Endodermal cell (in vitro differentiated cells): ENCODE results near the gene RSAD2. TPM values are rescaled to one million over a fixed set of nuclear protein-coding genes. Genes with fewer than 3 reads are reported as not detected.

Experiments used
- DNase-seq: peaks from one replicate; pipeline ENCODE4 v3.0.0-alpha.2; 2017
- H3K27ac ChIP-seq: 2 replicates; pipeline ENCODE4 v1.5.1; 2013; ENCODE audit warnings: mild to moderate bottlenecking, low read depth, low read length, moderate library complexity
- H3K27me3 ChIP-seq: 2 replicates; pipeline ENCODE4 v1.6.1; 2013; ENCODE audit warnings: mild to moderate bottlenecking, low read length, moderate library complexity; ENCODE audit not compliant: insufficient read depth, control insufficient read depth, poor library complexity, severe bottlenecking
- H3K36me3 ChIP-seq: 2 replicates; pipeline ENCODE4 v1.7.0; 2013; ENCODE audit warnings: mild to moderate bottlenecking, low read length, moderate library complexity; ENCODE audit not compliant: control insufficient read depth, insufficient read depth
- H3K4me1 ChIP-seq: one replicate; pipeline ENCODE4 v1.7.0; 2013; ENCODE audit warnings: low read length; ENCODE audit not compliant: control insufficient read depth, insufficient read depth
- H3K4me3 ChIP-seq: 2 replicates; pipeline ENCODE4 v1.5.1; 2013; ENCODE audit warnings: mild to moderate bottlenecking, low read length, moderate library complexity
- H3K9ac ChIP-seq: 2 replicates; pipeline ENCODE4 v1.6.1; 2013; ENCODE audit warnings: mild to moderate bottlenecking, low read length, moderate library complexity; ENCODE audit not compliant: poor library complexity, severe bottlenecking; ENCODE audit errors: extremely low read depth
- H3K9me3 ChIP-seq: 2 replicates; pipeline ENCODE4 v1.6.1; 2013; ENCODE audit warnings: mild to moderate bottlenecking, low read length, moderate library complexity; ENCODE audit not compliant: control insufficient read depth
- H3K27ac Mint-ChIP-seq: 2 replicates; pipeline ENCODE4 v1.8.0; 2020; ENCODE audit warnings: mixed read lengths
- H3K27me3 Mint-ChIP-seq: 2 replicates; pipeline ENCODE4 v1.8.0; 2021; ENCODE audit warnings: mild to moderate bottlenecking, mixed read lengths; ENCODE audit not compliant: insufficient read depth
- H3K36me3 Mint-ChIP-seq: 2 replicates; pipeline ENCODE4 v1.8.0; 2020; ENCODE audit warnings: low read depth, mixed read lengths
- H3K4me1 Mint-ChIP-seq: 2 replicates; pipeline ENCODE4 v1.8.0; 2020; ENCODE audit warnings: mixed read lengths
- H3K4me3 Mint-ChIP-seq: 2 replicates; pipeline ENCODE4 v1.8.0; 2020; ENCODE audit warnings: mild to moderate bottlenecking, moderate library complexity, mixed read lengths
- H3K9me3 Mint-ChIP-seq: 2 replicates; pipeline ENCODE4 v1.8.0; 2020; ENCODE audit warnings: mild to moderate bottlenecking, mixed read lengths
- CTCF ChIP-seq: fragments of 200-600 bp; sonication (generic); conservative IDR thresholded peaks from 2 replicates; pipeline ENCODE4 v1.5.0; 2021; ENCODE audit warnings: antibody characterized with exemption, mild to moderate bottlenecking
- WGBS, 2 experiments: methylation state at CpG; one replicate each; pipeline versions ENCODE4 v1.1.5 to v1.1.7; 2013; ENCODE audit warnings: missing lambda C conversion rate in 2 of 2, mixed read lengths in 1 of 2; ENCODE audit not compliant: insufficient coverage in 1 of 2, insufficient read length in 1 of 2; 5-methylcytosine and 5-hydroxymethylcytosine counted together
- total RNA-seq, 2 donors: library from RNA; stranded (reverse); fragmentation: NEBNext Ultra II Directional in 1 of 2; extraction: Animal tissue kit (Norgen Biotek cat#: 25700) in 1 of 2; gene quantifications; 2 replicates in 1 of 2; 3 replicates in 1 of 2; pipeline ENCODE4 v1.2.1, GENCODE V29; 2021

Gene RSAD2
- total RNA-seq, 2 donors from 2014 or later: 0.35 to 0.75 TPM

DNA sequence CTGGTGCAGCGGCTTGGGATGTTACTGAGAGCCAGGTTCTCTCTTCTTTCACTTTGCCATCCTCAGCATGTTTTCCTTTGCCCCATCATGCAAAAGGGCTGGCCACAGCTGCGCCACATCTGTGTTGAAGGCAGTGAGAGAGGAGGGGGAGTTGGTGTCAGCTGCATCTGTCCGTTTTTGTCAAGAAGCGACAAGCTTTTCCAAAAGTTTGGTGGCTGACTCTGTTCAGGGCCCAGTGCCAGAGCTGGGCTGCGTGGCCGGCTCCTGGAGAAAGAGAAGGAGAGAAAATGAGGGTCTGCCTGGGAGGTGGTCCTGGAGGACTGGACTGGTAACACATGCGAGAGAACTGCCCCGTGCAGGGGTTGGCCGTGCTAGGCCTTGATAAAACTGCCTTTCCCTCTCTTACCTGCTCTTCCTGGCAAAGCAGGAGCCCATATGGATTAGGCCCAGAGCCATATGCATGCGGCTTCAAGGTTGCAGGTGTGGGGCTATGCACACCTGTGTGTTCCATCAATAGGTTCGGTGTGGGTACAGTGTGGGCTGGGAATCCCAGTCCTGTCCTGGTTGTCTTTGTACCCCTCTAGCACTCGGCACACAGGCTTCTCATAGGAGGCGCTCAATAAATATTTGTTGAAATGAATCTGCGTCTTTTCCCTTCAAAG, 48.6 kb downstream of the RSAD2 start:
- no peaks in the 10 kb centered on the region for H3K9me3 ChIP-seq
- no peak overlapping the region for H3K4me3 ChIP-seq
- H3K4me1 ChIP-seq: no peaks in the 10 kb centered on the region
- no peak for TF ChIP-seq CTCF
- no peak overlapping the region for H3K9ac ChIP-seq
- no peaks in the 10 kb centered on the region for H3K27me3 ChIP-seq
- H3K27ac ChIP-seq: no peak overlapping the region
- Mint-ChIP-seq H3K4me3 (no peak overlapping the region), H3K27ac (no peak overlapping the region), H3K4me1 (peaks cover 17% of the 10 kb centered on the region), H3K9me3 (no peaks in the 10 kb centered on the region), H3K27me3 (no peaks in the 10 kb centered on the region), H3K36me3 (no peaks in the 10 kb centered on the region)
- 93 to 94% methylated on average over 5 to 14 of the region's 14 CpGs for WGBS, 2 experiments
- no peak for DNase-seq
- H3K36me3 ChIP-seq: no peaks in the 10 kb centered on the region

- Histone ChIP-seq H3K4me1 (peaks cover 2% of the 10 kb centered on the region), H3K9ac (no peak overlapping the region), H3K27me3 (no peaks in the 10 kb centered on the region), H3K27ac (no peak overlapping the region), H3K9me3 (no peaks in the 10 kb centered on the region), H3K4me3 (no peak overlapping the region), H3K36me3 (no peaks in the 10 kb centered on the region)
- Mint-ChIP-seq H3K36me3 (no peaks in the 10 kb centered on the region), H3K9me3 (no peaks in the 10 kb centered on the region), H3K27me3 (no peaks in the 10 kb centered on the region), H3K4me1 (peaks cover 15% of the 10 kb centered on the region), H3K27ac (no peak overlapping the region), H3K4me3 (no peak overlapping the region)
- TF ChIP-seq CTCF: no peak
- WGBS, 2 experiments: 67 to 79% methylated on average over 1 to 3 of the region's 3 CpGs
- no peak for DNase-seq
These were observed 49.6 kb downstream of the RSAD2 start for GRCh38 chr2:6927186-6927585.

- H3K4me3 Mint-ChIP-seq: no peak overlapping the region
- Histone ChIP-seq H3K4me3 (no peak overlapping the region), H3K4me1 (peaks cover 2% of the 10 kb centered on the region), H3K27me3 (no peaks in the 10 kb centered on the region), H3K27ac (no peak overlapping the region), H3K9ac (no peak overlapping the region), H3K9me3 (no peaks in the 10 kb centered on the region), H3K36me3 (no peaks in the 10 kb centered on the region)
- H3K9me3 Mint-ChIP-seq: no peaks in the 10 kb centered on the region
- no peaks in the 10 kb centered on the region for H3K36me3 Mint-ChIP-seq
- DNase-seq: no peak
- TF ChIP-seq CTCF: no peak
- no peak overlapping the region for H3K27ac Mint-ChIP-seq
- WGBS, 2 experiments: 88 to 100% methylated on average over 2 to 3 of the region's 3 CpGs
- H3K27me3 Mint-ChIP-seq: no peaks in the 10 kb centered on the region
- peaks cover 15% of the 10 kb centered on the region for H3K4me1 Mint-ChIP-seq
These were observed 50.2 kb downstream of the RSAD2 start for GRCh38 chr2:6927753-6928152.
